ENCODE results near the gene SLCO1B1. TPM values are rescaled to one million over a fixed set of nuclear protein-coding genes. Genes with fewer than 3 reads are reported as not detected.
"Not testable (repeated sequence)": the region's sequence is repeated elsewhere in the genome, so short reads cannot be mapped to it uniquely, and the experiment has no call there.

Gene SLCO1B1, protein sequence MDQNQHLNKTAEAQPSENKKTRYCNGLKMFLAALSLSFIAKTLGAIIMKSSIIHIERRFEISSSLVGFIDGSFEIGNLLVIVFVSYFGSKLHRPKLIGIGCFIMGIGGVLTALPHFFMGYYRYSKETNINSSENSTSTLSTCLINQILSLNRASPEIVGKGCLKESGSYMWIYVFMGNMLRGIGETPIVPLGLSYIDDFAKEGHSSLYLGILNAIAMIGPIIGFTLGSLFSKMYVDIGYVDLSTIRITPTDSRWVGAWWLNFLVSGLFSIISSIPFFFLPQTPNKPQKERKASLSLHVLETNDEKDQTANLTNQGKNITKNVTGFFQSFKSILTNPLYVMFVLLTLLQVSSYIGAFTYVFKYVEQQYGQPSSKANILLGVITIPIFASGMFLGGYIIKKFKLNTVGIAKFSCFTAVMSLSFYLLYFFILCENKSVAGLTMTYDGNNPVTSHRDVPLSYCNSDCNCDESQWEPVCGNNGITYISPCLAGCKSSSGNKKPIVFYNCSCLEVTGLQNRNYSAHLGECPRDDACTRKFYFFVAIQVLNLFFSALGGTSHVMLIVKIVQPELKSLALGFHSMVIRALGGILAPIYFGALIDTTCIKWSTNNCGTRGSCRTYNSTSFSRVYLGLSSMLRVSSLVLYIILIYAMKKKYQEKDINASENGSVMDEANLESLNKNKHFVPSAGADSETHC
- not detected for polyA plus RNA-seq

DNA sequence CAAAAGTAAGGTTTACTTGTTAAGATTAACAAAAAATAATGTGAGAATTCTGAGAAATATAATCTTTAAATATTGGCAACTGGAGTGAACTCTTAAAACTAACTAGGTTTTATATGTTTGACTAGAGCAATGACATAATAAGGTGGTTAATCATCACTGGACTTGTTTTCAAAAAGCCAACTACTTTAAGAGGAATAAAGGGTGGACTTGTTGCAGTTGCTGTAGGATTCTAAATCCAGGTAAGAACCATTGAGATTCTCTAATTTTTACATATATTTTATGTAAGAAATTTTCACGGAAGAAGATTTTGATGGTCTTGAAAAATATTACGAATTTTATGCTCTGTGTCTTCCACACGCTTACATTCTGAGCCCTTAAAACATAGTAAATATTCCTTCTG, at the start of gene SLCO1B1:
Gene SLCO1B1, plus strand, starts transcription at position 197 of the 400 bp plus-strand sequence. CDS start 10,381 bp downstream, outside the sequence.
- WGBS, 2 donors = 88 to 89% methylated on average over 3 of the region's 3 CpGs

DNA sequence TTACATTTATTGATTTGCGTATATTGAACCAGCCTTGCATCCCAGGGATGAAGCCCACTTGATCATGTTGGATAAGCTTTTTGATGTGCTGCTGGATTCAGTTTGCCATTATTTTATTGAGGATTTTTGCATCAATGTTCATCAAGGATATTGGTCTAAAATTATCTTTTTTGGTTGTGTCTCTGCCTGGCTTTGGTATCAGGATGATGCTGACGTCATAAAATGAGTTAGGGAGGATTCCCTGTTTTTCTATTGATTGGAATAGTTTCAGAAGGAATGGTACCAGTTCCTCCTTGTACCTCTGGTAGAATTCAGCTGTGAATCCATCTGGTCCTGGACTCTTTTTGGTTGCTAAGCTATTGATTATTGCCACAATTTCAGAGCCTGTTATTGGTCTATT, 46.2 kb upstream of the SLCO1B1 start:
- not testable (repeated sequence) for H3K36me3 ChIP-seq (ENCODE audit: control insufficient read depth in 2 of 2, insufficient read depth in 2 of 2, low read length in 1 of 2); H3K27me3 ChIP-seq (ENCODE audit: control insufficient read depth in 1 of 2, insufficient read depth in 2 of 2, low read length in 2 of 2); H3K9me3 ChIP-seq (ENCODE audit: control insufficient read depth in 2 of 2, insufficient read depth in 1 of 2, low read depth in 1 of 2, low read length in 1 of 2); H3K27ac ChIP-seq (ENCODE audit: low read depth in 2 of 2, low read length in 1 of 2); H3K4me1 ChIP-seq (ENCODE audit: control insufficient read depth in 2 of 2, insufficient read depth in 2 of 2, low read length in 1 of 2); H3K4me3 ChIP-seq (ENCODE audit: low read depth in 1 of 2, low read length in 2 of 2)
- 41% methylated on average over 1 of the region's 2 CpGs for WGBS, 2 donors

More for the DNA sequence above, at the start of gene SLCO1B1:
- Histone ChIP-seq H3K4me3 (ENCODE audit: low read depth in 1 of 2, low read length in 2 of 2) (no peak within 1 kb of the TSS), H3K27ac (ENCODE audit: low read depth in 2 of 2, low read length in 1 of 2) (no peak within 1 kb of the TSS), H3K27me3 (ENCODE audit: control insufficient read depth in 1 of 2, insufficient read depth in 2 of 2, low read length in 2 of 2) (no peaks in the 10 kb centered on the region), H3K4me1 (ENCODE audit: control insufficient read depth in 2 of 2, insufficient read depth in 2 of 2, low read length in 1 of 2) (no peaks in the 10 kb centered on the region), H3K36me3 (ENCODE audit: control insufficient read depth in 2 of 2, insufficient read depth in 2 of 2, low read length in 1 of 2) (no peaks in the 10 kb centered on the region), H3K9me3 (ENCODE audit: control insufficient read depth in 2 of 2, insufficient read depth in 1 of 2, low read depth in 1 of 2, low read length in 1 of 2) (no peaks in the 10 kb centered on the region)

DNA sequence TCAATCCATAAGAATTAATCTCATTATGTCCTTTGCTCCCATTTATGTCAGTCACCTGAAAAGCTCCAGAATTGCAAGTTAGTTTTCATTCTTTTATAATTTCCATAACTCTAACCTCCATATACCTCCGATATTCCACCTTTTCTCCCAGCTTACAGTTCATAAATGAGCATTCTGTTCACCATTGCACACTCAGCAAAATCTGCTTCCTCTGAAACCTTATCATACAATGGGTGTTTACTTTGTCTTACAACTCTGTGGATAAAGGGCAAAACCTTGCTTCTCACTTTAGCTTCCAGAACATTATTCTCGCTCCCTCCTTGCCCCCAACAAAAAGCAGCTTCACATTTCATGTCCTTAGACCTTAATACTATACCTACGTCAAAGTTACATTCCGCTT, 19.3 kb upstream of the SLCO1B1 start:
- Histone ChIP-seq H3K4me3 (ENCODE audit: low read depth in 1 of 2, low read length in 2 of 2) (no peak overlapping the region), H3K4me1 (ENCODE audit: control insufficient read depth in 2 of 2, insufficient read depth in 2 of 2, low read length in 1 of 2) (no peaks in the 10 kb centered on the region), H3K9me3 (ENCODE audit: control insufficient read depth in 2 of 2, insufficient read depth in 1 of 2, low read depth in 1 of 2, low read length in 1 of 2) (no peaks in the 10 kb centered on the region), H3K36me3 (ENCODE audit: control insufficient read depth in 2 of 2, insufficient read depth in 2 of 2, low read length in 1 of 2) (no peaks in the 10 kb centered on the region), H3K27me3 (ENCODE audit: control insufficient read depth in 1 of 2, insufficient read depth in 2 of 2, low read length in 2 of 2) (no peaks in the 10 kb centered on the region), H3K27ac (ENCODE audit: low read depth in 2 of 2, low read length in 1 of 2) (no peak overlapping the region)
- WGBS, 2 donors = 66 to 72% methylated on average over 4 of the region's 4 CpGs

DNA sequence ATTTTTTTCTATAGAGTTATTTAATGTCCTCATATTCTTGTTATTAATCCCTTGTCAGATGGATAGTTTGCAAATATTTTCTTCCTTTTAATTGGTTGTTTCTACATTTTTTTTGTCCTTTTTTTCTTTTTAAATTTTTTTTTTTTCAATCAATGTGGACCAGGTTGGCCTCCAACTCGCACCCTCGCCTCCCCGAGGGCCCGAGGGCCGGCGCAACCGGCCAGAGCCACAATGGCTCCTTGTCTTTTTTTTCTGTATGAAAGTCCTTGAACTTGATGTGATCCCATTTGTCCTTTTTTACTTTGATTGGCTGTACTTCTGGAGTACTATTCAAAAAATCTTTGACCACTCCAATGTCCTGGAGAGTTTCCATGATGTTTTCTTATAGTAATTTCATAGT, 17.7 kb upstream of the SLCO1B1 start:
- WGBS, 2 donors = 89 to 91% methylated on average over 7 of the region's 7 CpGs
- no peaks in the 10 kb centered on the region for H3K36me3 ChIP-seq (ENCODE audit: control insufficient read depth in 2 of 2, insufficient read depth in 2 of 2, low read length in 1 of 2)

DNA sequence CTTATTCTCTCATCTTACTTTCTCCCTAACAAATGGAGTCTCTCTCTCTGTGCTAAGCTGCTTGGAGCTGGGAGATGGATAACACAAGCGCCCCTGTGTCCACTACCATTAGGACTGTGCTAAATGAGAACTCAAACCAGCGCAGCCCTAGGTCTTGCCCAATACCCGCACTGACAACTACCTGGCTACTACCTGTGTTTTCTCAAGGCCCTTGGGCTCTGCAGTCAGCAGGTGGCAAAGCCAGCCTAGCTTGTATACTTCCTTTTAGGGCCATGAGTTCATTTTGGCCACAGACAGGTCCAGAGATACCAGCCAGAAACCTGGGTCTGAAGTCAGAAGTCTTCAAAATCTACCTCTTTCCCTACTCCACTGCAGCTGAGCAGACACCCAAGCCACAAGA, 13.0 kb upstream of the SLCO1B1 start:
- 89 to 91% methylated on average over 3 of the region's 3 CpGs for WGBS, 2 donors
- Histone ChIP-seq H3K36me3 (ENCODE audit: control insufficient read depth in 2 of 2, insufficient read depth in 2 of 2, low read length in 1 of 2) (no peaks in the 10 kb centered on the region), H3K27ac (ENCODE audit: low read depth in 2 of 2, low read length in 1 of 2) (no peak overlapping the region), H3K9me3 (ENCODE audit: control insufficient read depth in 2 of 2, insufficient read depth in 1 of 2, low read depth in 1 of 2, low read length in 1 of 2) (peaks cover 3 to 5% of the 10 kb centered on the region in 2 donors), H3K4me1 (ENCODE audit: control insufficient read depth in 2 of 2, insufficient read depth in 2 of 2, low read length in 1 of 2) (no peaks in the 10 kb centered on the region), H3K4me3 (ENCODE audit: low read depth in 1 of 2, low read length in 2 of 2) (no peak overlapping the region), H3K27me3 (ENCODE audit: control insufficient read depth in 1 of 2, insufficient read depth in 2 of 2, low read length in 2 of 2) (no peaks in the 10 kb centered on the region)

More for the DNA sequence above, 17.7 kb upstream of the SLCO1B1 start:
- no peak overlapping the region for H3K4me3 ChIP-seq (ENCODE audit: low read depth in 1 of 2, low read length in 2 of 2)
- peaks cover 3 to 4% of the 10 kb centered on the region in 2 donors for H3K9me3 ChIP-seq (ENCODE audit: control insufficient read depth in 2 of 2, insufficient read depth in 1 of 2, low read depth in 1 of 2, low read length in 1 of 2)
- no peaks in the 10 kb centered on the region for H3K4me1 ChIP-seq (ENCODE audit: control insufficient read depth in 2 of 2, insufficient read depth in 2 of 2, low read length in 1 of 2)
- no peaks in the 10 kb centered on the region for H3K27me3 ChIP-seq (ENCODE audit: control insufficient read depth in 1 of 2, insufficient read depth in 2 of 2, low read length in 2 of 2)
- no peak overlapping the region for H3K27ac ChIP-seq (ENCODE audit: low read depth in 2 of 2, low read length in 1 of 2)

DNA sequence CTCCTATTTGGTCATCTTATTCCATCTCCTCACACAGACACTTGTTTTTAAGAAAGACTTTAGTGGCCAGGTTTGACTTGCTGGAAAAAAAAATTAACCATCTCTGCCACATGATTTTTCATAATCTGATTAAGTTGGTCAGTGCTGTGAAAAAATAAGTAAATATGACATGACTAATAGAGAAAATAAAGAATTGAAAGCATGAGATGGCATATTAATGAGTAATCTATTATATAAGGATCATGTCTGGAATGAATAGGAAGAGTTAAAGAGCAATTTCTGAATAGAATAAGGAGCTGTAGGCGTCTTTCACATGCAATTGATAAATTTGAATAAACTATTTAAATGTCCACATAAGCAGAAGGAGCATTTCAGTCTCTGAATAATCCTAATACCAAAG, 12.2 kb upstream of the SLCO1B1 start:
- Histone ChIP-seq H3K4me1 (ENCODE audit: control insufficient read depth in 2 of 2, insufficient read depth in 2 of 2, low read length in 1 of 2) (no peaks in the 10 kb centered on the region), H3K9me3 (ENCODE audit: control insufficient read depth in 2 of 2, insufficient read depth in 1 of 2, low read depth in 1 of 2, low read length in 1 of 2) (peaks cover 3 to 5% of the 10 kb centered on the region in 2 donors), H3K27ac (ENCODE audit: low read depth in 2 of 2, low read length in 1 of 2) (no peak overlapping the region), H3K36me3 (ENCODE audit: control insufficient read depth in 2 of 2, insufficient read depth in 2 of 2, low read length in 1 of 2) (no peaks in the 10 kb centered on the region), H3K27me3 (ENCODE audit: control insufficient read depth in 1 of 2, insufficient read depth in 2 of 2, low read length in 2 of 2) (no peaks in the 10 kb centered on the region), H3K4me3 (ENCODE audit: low read depth in 1 of 2, low read length in 2 of 2) (no peak overlapping the region)
- 38 to 53% methylated on average over 1 of the region's 1 CpG for WGBS, 2 donors

DNA sequence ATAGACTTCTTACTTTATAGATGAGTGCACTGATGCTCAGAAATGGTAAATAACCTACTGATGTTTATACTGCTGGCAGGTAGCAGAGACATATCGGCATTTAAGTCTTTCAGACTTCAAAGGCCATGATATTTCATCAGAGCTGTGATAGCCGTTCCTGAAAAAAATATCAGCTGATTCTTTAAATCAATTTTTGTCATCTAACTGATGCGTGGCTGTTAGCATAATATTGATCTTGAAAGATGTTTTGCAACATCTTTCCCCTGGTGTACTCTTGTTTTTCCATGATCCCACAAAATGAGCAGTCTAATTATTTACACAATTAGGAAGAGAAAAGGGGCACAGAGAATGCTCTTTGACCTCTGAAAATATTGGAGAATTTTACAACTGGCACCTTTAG, 1.6 kb upstream of the SLCO1B1 start:
- no peaks in the 10 kb centered on the region for H3K4me1 ChIP-seq (ENCODE audit: control insufficient read depth in 2 of 2, insufficient read depth in 2 of 2, low read length in 1 of 2)
- no peaks in the 10 kb centered on the region for H3K27me3 ChIP-seq (ENCODE audit: control insufficient read depth in 1 of 2, insufficient read depth in 2 of 2, low read length in 2 of 2)
- WGBS, 2 donors = 73 to 74% methylated on average over 3 of the region's 3 CpGs
- H3K9me3 ChIP-seq (ENCODE audit: control insufficient read depth in 2 of 2, insufficient read depth in 1 of 2, low read depth in 1 of 2, low read length in 1 of 2) = no peaks in the 10 kb centered on the region
- no peak overlapping the region for H3K4me3 ChIP-seq (ENCODE audit: low read depth in 1 of 2, low read length in 2 of 2)
- H3K27ac ChIP-seq (ENCODE audit: low read depth in 2 of 2, low read length in 1 of 2) = no peak overlapping the region
- no peaks in the 10 kb centered on the region for H3K36me3 ChIP-seq (ENCODE audit: control insufficient read depth in 2 of 2, insufficient read depth in 2 of 2, low read length in 1 of 2)

DNA sequence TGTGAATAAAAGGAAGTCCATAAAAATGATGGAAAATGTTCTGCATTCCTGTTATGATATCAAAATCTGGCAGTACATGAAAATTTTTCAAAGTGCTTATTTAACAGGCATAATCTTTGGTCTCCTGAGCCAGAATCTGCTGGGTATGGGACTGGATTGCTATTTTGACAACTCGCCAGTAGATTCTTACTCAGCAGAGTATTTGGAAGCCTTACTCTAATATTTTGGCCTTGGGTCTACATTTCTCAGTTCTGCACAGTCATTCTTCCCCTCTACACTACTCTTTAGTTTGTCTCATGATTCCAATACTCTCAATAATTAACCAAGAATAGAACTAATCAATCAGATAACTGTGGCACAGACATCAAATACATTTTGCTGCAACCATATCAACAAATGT, 1.1 kb upstream of the SLCO1B1 start:
- WGBS, 2 donors = 34 to 55% methylated on average over 1 of the region's 1 CpG
- H3K27ac ChIP-seq (ENCODE audit: low read depth in 2 of 2, low read length in 1 of 2) = no peak overlapping the region
- no peaks in the 10 kb centered on the region for H3K36me3 ChIP-seq (ENCODE audit: control insufficient read depth in 2 of 2, insufficient read depth in 2 of 2, low read length in 1 of 2)
- no peaks in the 10 kb centered on the region for H3K9me3 ChIP-seq (ENCODE audit: control insufficient read depth in 2 of 2, insufficient read depth in 1 of 2, low read depth in 1 of 2, low read length in 1 of 2)
- H3K4me3 ChIP-seq (ENCODE audit: low read depth in 1 of 2, low read length in 2 of 2) = no peak overlapping the region
- no peaks in the 10 kb centered on the region for H3K4me1 ChIP-seq (ENCODE audit: control insufficient read depth in 2 of 2, insufficient read depth in 2 of 2, low read length in 1 of 2)
- H3K27me3 ChIP-seq (ENCODE audit: control insufficient read depth in 1 of 2, insufficient read depth in 2 of 2, low read length in 2 of 2) = no peaks in the 10 kb centered on the region

DNA sequence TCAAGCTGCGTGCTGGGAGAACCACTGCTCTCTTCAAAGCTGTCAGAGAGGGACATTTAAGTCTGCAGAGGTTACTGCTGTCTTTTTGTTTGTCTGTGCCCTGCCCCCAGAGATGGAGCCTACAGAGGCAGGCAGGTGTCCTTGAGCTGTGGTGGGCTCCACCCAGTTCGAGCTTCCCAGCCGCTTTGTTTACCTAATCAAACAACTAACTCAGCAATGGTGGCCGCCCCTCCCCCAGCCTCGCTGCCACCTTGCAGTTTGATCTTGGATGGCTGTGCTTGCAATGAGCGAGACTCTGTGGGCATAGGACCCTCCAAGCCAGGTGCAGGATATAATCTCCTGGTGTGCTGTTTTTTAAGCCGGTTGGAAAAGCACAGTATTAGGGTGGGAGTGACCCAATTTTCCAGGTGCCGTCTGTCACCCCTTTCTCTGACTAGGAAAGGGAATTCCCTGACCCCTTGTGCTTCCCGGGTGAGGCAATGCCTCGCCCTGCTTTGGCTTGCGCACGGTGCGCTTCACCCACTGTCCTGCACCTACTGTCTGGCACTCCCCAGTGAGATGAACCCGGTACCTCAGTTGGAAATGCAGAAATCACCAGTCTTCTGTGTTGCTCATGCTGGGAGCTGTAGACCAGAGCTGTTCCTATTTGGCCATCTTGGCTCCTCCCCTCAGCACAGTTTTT, 6.5 kb downstream of the SLCO1B1 start:
- H3K27me3 ChIP-seq (ENCODE audit: control insufficient read depth in 1 of 2, insufficient read depth in 2 of 2, low read length in 2 of 2); H3K9me3 ChIP-seq (ENCODE audit: control insufficient read depth in 2 of 2, insufficient read depth in 1 of 2, low read depth in 1 of 2, low read length in 1 of 2); H3K4me3 ChIP-seq (ENCODE audit: low read depth in 1 of 2, low read length in 2 of 2); H3K36me3 ChIP-seq (ENCODE audit: control insufficient read depth in 2 of 2, insufficient read depth in 2 of 2, low read length in 1 of 2); H3K4me1 ChIP-seq (ENCODE audit: control insufficient read depth in 2 of 2, insufficient read depth in 2 of 2, low read length in 1 of 2); H3K27ac ChIP-seq (ENCODE audit: low read depth in 2 of 2, low read length in 1 of 2): not testable (repeated sequence)
- 84 to 90% methylated on average over 13 to 14 of the region's 14 CpGs for WGBS, 2 donors
